ENCODE measurements around the gene H1-8. TPM values are rescaled to one million over a fixed set of nuclear protein-coding genes. Genes with fewer than 3 reads are reported as not detected.

H1-8 gene
- total RNA-seq, 1 donor from 2014 or later, result not detected

- intact Hi-C loops (cut with micrococcal nuclease), result no loop called here
- peaks cover 4% of the 10 kb centered on the region for H3K4me1 Mint-ChIP-seq
Observed at GRCh38 chr3:129558772-129559564, 16.0 kb downstream of the H1-8 start.

GRCh38 chr3:129559565-129560079, 16.6 kb downstream of the H1-8 start:
- no peak for DNase-seq
- Mint-ChIP-seq H3K36me3 (ENCODE audit: low read depth) (no peaks in the 10 kb centered on the region), H3K4me3 (no peak overlapping the region), H3K27me3 (peaks cover 8% of the 10 kb centered on the region), H3K9me3 (no peaks in the 10 kb centered on the region), H3K27ac (no peak overlapping the region), H3K4me1 (peaks cover 4% of the 10 kb centered on the region)
- intact Hi-C loops (cut with micrococcal nuclease), result no loop called here

More at GRCh38 chr3:129558772-129559564, 16.0 kb downstream of the H1-8 start:
- Mint-ChIP-seq H3K27me3 (peaks cover 12% of the 10 kb centered on the region), H3K9me3 (no peaks in the 10 kb centered on the region), H3K4me3 (no peak overlapping the region), H3K27ac (no peak overlapping the region), H3K36me3 (ENCODE audit: low read depth) (no peaks in the 10 kb centered on the region)
- DNase-seq, result no peak

- Mint-ChIP-seq H3K4me1 (peaks cover 4% of the 10 kb centered on the region), H3K27me3 (peaks cover 4% of the 10 kb centered on the region), H3K9me3 (no peaks in the 10 kb centered on the region), H3K36me3 (ENCODE audit: low read depth) (no peaks in the 10 kb centered on the region), H3K27ac (no peak overlapping the region), H3K4me3 (no peak overlapping the region)
- intact Hi-C loops (cut with micrococcal nuclease), result no loop called here
- DNase-seq, result no peak
Observed at GRCh38 chr3:129560269-129560787, 17.4 kb downstream of the H1-8 start.

- intact Hi-C loops (cut with micrococcal nuclease), result no loop called here
- DNase-seq, result no peak
- Mint-ChIP-seq H3K9me3 (no peaks in the 10 kb centered on the region), H3K27ac (no peak overlapping the region), H3K4me1 (peaks cover 4% of the 10 kb centered on the region), H3K4me3 (no peak overlapping the region), H3K36me3 (ENCODE audit: low read depth) (no peaks in the 10 kb centered on the region), H3K27me3 (peaks cover 4% of the 10 kb centered on the region)
Observed at GRCh38 chr3:129560911-129561594, 18.1 kb downstream of the H1-8 start.

GRCh38 chr3:129561619-129562248, 18.8 kb downstream of the H1-8 start:
- Mint-ChIP-seq H3K27ac (no peak overlapping the region), H3K4me1 (peaks cover 4% of the 10 kb centered on the region), H3K36me3 (ENCODE audit: low read depth) (no peaks in the 10 kb centered on the region), H3K4me3 (no peak overlapping the region), H3K27me3 (peaks cover 4% of the 10 kb centered on the region), H3K9me3 (no peaks in the 10 kb centered on the region)
- DNase-seq, result no peak
- intact Hi-C loops (cut with micrococcal nuclease), result no loop called here

- Mint-ChIP-seq H3K27ac (no peak overlapping the region), H3K4me1 (peaks cover 4% of the 10 kb centered on the region), H3K4me3 (no peak overlapping the region), H3K9me3 (no peaks in the 10 kb centered on the region), H3K36me3 (ENCODE audit: low read depth) (no peaks in the 10 kb centered on the region), H3K27me3 (peaks cover 4% of the 10 kb centered on the region)
- intact Hi-C loops (cut with micrococcal nuclease), result no loop called here
- no peak for DNase-seq
Observed at GRCh38 chr3:129562803-129563202, 19.8 kb downstream of the H1-8 start.

GRCh38 chr3:129563332-129563731, 20.4 kb downstream of the H1-8 start:
- Mint-ChIP-seq H3K27ac (no peak overlapping the region), H3K36me3 (ENCODE audit: low read depth) (no peaks in the 10 kb centered on the region), H3K27me3 (peaks cover 1% of the 10 kb centered on the region), H3K4me1 (peaks cover 3% of the 10 kb centered on the region), H3K9me3 (no peaks in the 10 kb centered on the region), H3K4me3 (no peak overlapping the region)
- intact Hi-C loops (cut with micrococcal nuclease), result no loop called here
- DNase-seq, result no peak

- no peak for DNase-seq
- no peaks in the 10 kb centered on the region for H3K9me3 Mint-ChIP-seq
- H3K36me3 Mint-ChIP-seq (ENCODE audit: low read depth), result no peaks in the 10 kb centered on the region
- H3K4me1 Mint-ChIP-seq, result peaks cover 2% of the 10 kb centered on the region
- H3K4me3 Mint-ChIP-seq, result no peak overlapping the region
- H3K27me3 Mint-ChIP-seq, result no peaks in the 10 kb centered on the region
- intact Hi-C loops (cut with micrococcal nuclease), result no loop called here
- no peak overlapping the region for H3K27ac Mint-ChIP-seq
Observed at GRCh38 chr3:129563850-129564535, 21.0 kb downstream of the H1-8 start.

- H3K27me3 Mint-ChIP-seq, result no peaks in the 10 kb centered on the region
- no peak for DNase-seq
- H3K4me3 Mint-ChIP-seq, result no peak overlapping the region
- no peaks in the 10 kb centered on the region for H3K9me3 Mint-ChIP-seq
- H3K27ac Mint-ChIP-seq, result no peak overlapping the region
- intact Hi-C loops (cut with micrococcal nuclease), result no loop called here
- no peaks in the 10 kb centered on the region for H3K36me3 Mint-ChIP-seq (ENCODE audit: low read depth)
- peaks cover 2% of the 10 kb centered on the region for H3K4me1 Mint-ChIP-seq
Observed at GRCh38 chr3:129564981-129565644, 22.1 kb downstream of the H1-8 start.

GRCh38 chr3:129565902-129566301, 22.9 kb downstream of the H1-8 start:
- Mint-ChIP-seq H3K27me3 (no peaks in the 10 kb centered on the region), H3K27ac (no peak overlapping the region), H3K4me1 (no peaks in the 10 kb centered on the region), H3K36me3 (ENCODE audit: low read depth) (no peaks in the 10 kb centered on the region), H3K9me3 (no peaks in the 10 kb centered on the region), H3K4me3 (no peak overlapping the region)
- intact Hi-C loops (cut with micrococcal nuclease), result no loop called here
- DNase-seq, result no peak

- H3K9me3 Mint-ChIP-seq, result no peaks in the 10 kb centered on the region
- H3K4me1 Mint-ChIP-seq, result no peaks in the 10 kb centered on the region
- no peak for DNase-seq
- no peak overlapping the region for H3K4me3 Mint-ChIP-seq
- H3K27ac Mint-ChIP-seq, result no peak overlapping the region
- intact Hi-C loops (cut with micrococcal nuclease), result no loop called here
- H3K27me3 Mint-ChIP-seq, result no peaks in the 10 kb centered on the region
- no peaks in the 10 kb centered on the region for H3K36me3 Mint-ChIP-seq (ENCODE audit: low read depth)
Observed at GRCh38 chr3:129567176-129567705, 24.3 kb downstream of the H1-8 start.

- H3K4me1 Mint-ChIP-seq, result no peaks in the 10 kb centered on the region
- no peaks in the 10 kb centered on the region for H3K27me3 Mint-ChIP-seq
Observed at GRCh38 chr3:129567939-129568338, 25.0 kb downstream of the H1-8 start.

GRCh38 chr3:129569856-129570255, 26.9 kb downstream of the H1-8 start:
- Mint-ChIP-seq H3K36me3 (ENCODE audit: low read depth) (no peaks in the 10 kb centered on the region), H3K27ac (no peak overlapping the region), H3K4me3 (no peak overlapping the region), H3K4me1 (no peaks in the 10 kb centered on the region), H3K9me3 (no peaks in the 10 kb centered on the region), H3K27me3 (no peaks in the 10 kb centered on the region)
- intact Hi-C loops (cut with micrococcal nuclease), result no loop called here
- no peak for DNase-seq

More at GRCh38 chr3:129567939-129568338, 25.0 kb downstream of the H1-8 start:
- H3K4me3 Mint-ChIP-seq, result no peak overlapping the region
- intact Hi-C loops (cut with micrococcal nuclease), result no loop called here
- H3K36me3 Mint-ChIP-seq (ENCODE audit: low read depth), result no peaks in the 10 kb centered on the region
- no peak for DNase-seq
- no peaks in the 10 kb centered on the region for H3K9me3 Mint-ChIP-seq
- H3K27ac Mint-ChIP-seq, result no peak overlapping the region

Data from activated CD4-positive, alpha-beta T cell treated with anti-CD3 and anti-CD28 coated beads, Interleukin-2, amount 10 ng/mL, durations not matched to agents 24 days and 14 days (primary cell).